Fibroblast of gingiva (primary cell): ENCODE results near the gene MYO5B.

Source experiments
- DNase-seq: peaks from one replicate; pipeline ENCODE4 v3.0.0-alpha.2; 2011; ENCODE audit warnings: low read depth

MYO5B gene

GRCh38 chr18:49880661-49881060, 314.3 kb downstream of the MYO5B start:
- DNase-seq: no peak

GRCh38 chr18:49879271-49879580, 315.7 kb downstream of the MYO5B start:
- DNase-seq: no peak

- DNase-seq: no peak
Measured at GRCh38 chr18:49878567-49879270, 316.2 kb downstream of the MYO5B start.

- DNase-seq: no peak
Measured at GRCh38 chr18:49878015-49878414, 316.9 kb downstream of the MYO5B start.

GRCh38 chr18:49876536-49876935, 318.4 kb downstream of the MYO5B start:
- DNase-seq: no peak

GRCh38 chr18:49875783-49876182, 319.2 kb downstream of the MYO5B start:
- no peak for DNase-seq

GRCh38 chr18:49875155-49875554, 319.8 kb downstream of the MYO5B start:
- no peak for DNase-seq

- DNase-seq: no peak
Measured at GRCh38 chr18:49874238-49874637, 320.7 kb downstream of the MYO5B start.

- no peak for DNase-seq
Measured at GRCh38 chr18:49869354-49869753, 325.6 kb downstream of the MYO5B start.

GRCh38 chr18:49866680-49867079, 328.3 kb downstream of the MYO5B start:
- DNase-seq: no peak

GRCh38 chr18:49865401-49865800, 329.5 kb downstream of the MYO5B start:
- no peak for DNase-seq

GRCh38 chr18:49863769-49864621, 331.0 kb downstream of the MYO5B start:
- no peak for DNase-seq

- DNase-seq: no peak
Measured at GRCh38 chr18:49862656-49863385, 332.1 kb downstream of the MYO5B start.

- no peak for DNase-seq
Measured at GRCh38 chr18:49861659-49862058, 333.3 kb downstream of the MYO5B start.

GRCh38 chr18:49859725-49860124, 335.2 kb downstream of the MYO5B start:
- DNase-seq: no peak

- DNase-seq: no peak
Measured at GRCh38 chr18:49859021-49859359, 336.0 kb downstream of the MYO5B start.

GRCh38 chr18:49858309-49859020, 336.5 kb downstream of the MYO5B start:
- peak; percentile 57 for DNase-seq

GRCh38 chr18:49857708-49858107, 337.2 kb downstream of the MYO5B start:
- DNase-seq: no peak

GRCh38 chr18:49856496-49856895, 338.5 kb downstream of the MYO5B start:
- DNase-seq: no peak

GRCh38 chr18:49855711-49856415, 339.1 kb downstream of the MYO5B start:
- DNase-seq: no peak

- DNase-seq: no peak
Measured at GRCh38 chr18:49854681-49855080, 340.3 kb downstream of the MYO5B start.

- DNase-seq: no peak
Measured at GRCh38 chr18:49853436-49853835, 341.5 kb downstream of the MYO5B start.
